GM18505 (cell line): ENCODE measurements around the gene PTGR2.
"Not testable (repeated sequence)": the region's sequence is repeated elsewhere in the genome, so short reads cannot be mapped to it uniquely, and the experiment has no call there.

Experiments
- ATAC-seq: cut with Tn5 transposase; IDR thresholded peaks from one replicate; pipeline ENCODE4 v1.9.1; 2021; ENCODE audit not compliant: unreplicated experiment
- POLR2A ChIP-seq: IDR thresholded peaks from 4 replicates; pipeline ENCODE4 v1.6.1; 2011; ENCODE audit warnings: borderline replicate concordance; ENCODE audit not compliant: insufficient read depth, insufficient read length; ENCODE audit errors: extremely low read depth

The PTGR2 gene

DNA sequence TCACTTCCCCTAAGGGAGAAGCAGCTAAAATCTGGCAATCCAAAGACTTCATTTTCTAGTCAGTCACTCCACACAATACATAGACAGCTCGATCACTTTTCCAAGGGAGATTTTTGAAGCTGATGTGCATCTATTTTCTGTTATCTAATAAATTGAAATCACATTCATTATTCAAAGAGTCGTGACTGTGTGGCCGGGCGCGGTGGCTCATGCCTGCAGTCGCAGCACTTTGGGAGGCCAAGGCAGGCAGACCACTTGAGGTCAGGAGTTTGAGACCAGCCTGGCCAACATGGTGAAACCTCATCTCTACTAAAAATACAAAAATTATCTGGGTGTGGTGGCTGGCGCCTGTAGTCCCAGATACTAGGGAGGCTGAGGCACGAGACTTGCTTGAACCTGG is 27.1 kb upstream of the PTGR2 start:
- ATAC-seq, result no peak
- no peak for TF ChIP-seq POLR2A

DNA sequence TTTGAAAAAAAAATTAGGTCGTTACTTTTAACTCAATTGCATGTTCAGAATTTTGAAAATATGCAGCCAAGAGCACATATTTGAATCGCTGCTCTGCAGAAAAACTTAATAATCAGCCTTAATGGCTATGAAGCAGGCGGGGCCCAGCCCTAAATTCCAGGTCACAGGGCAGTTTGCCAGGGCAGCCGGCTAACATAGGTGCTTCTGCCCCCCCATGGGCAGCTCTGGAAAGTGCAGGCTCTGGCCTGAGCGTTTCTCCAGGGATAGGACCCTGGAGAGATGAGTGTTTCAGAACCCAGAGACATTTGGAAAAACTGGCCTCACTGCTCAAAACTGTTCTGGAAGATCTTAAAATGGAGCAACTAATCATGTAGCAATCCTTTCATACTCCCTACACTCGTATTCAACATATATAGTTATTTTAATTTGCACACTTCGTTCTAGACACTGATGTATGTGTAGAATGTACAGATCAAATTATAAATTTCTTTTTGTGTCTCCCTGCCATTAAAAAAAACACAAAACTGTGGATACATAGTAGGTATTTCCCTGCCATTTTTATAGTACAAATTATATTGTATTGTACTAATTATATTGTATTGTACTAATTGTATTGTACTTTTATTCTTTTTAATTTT is 26.0 kb upstream of the PTGR2 start:
- no peak for TF ChIP-seq POLR2A
- no peak for ATAC-seq

DNA sequence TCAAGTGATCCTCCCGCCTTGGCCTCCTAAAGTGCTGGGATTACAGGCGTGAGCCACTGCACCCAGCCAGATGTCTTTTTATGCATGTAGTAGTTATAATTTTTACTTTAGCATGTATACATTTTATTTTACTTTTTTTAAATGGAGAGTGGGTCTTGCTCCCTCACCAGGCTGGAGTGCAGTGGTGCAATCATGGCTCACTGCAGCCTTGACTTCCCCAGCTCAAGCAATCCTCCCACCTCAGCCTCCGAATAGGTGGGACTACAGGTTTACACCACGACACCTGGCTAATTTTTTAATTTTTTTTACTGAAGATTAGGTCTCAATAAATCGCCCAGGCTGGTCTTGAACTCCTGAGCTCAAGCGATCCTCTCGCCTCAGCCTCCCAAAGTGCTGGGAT is 24.4 kb upstream of the PTGR2 start:
- not testable (repeated sequence) for ATAC-seq

DNA sequence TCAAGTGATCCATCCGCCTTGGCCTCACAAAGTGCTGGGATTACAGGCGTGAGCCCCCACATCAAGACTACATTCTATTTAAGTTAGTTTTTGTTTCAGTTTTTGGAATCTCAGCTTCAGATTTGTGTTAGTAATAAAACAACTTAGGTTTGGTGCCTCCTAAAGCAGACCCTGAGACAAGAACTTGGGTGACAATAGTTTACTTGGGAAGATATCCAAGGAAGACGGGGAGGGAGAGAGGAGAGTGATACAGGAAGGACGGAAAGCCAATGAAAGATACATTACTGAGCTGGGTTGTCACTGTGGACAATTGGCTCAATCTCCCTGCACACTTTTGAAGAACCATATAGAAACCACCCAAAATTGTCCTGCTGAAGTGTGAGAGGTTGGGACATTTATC is 22.6 kb upstream of the PTGR2 start:
- no peak for ATAC-seq
- no peak for TF ChIP-seq POLR2A

DNA sequence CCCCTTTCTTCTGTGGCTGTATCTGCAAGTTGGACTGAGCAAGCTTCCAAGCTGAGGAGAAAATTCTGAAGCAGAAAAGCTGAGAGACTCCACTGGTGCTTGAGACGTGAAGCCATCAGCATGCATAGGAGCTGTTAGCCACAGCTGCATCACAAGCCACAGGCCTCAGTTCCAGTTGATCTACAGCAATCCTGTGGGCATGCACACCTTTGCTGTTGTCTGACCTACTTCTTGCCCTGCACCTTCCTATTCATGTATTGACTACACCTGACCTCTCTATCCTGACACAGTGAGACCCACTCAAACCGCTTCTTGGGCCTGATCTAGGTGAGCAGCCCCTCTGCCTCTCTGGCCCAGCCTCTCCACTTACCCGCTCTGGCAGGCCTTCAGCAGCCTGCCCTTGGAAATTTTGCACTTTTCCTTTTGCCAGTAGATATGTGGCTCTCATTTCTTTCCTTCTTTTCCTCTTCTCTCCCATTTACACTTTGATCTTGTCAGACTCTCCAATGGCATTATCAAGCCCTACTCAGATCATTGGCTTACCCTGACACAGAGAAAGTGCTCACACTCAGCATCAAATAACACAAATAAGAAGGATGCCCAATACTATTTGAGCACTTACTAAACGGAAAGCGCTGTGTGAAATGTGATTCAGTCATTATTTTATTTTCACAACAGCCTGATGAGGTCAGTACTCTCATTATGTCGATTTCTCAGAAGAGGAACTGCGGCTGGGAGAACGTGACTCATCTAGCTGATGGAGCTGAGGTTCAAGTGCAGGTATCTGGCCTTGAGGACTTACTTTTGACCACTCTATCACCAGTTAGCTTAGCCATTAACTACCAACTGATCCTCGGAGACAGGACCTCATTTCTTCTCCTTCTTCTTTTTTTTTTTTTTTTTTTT is 21.9 kb upstream of the PTGR2 start:
- no peak for TF ChIP-seq POLR2A
- no peak for ATAC-seq

DNA sequence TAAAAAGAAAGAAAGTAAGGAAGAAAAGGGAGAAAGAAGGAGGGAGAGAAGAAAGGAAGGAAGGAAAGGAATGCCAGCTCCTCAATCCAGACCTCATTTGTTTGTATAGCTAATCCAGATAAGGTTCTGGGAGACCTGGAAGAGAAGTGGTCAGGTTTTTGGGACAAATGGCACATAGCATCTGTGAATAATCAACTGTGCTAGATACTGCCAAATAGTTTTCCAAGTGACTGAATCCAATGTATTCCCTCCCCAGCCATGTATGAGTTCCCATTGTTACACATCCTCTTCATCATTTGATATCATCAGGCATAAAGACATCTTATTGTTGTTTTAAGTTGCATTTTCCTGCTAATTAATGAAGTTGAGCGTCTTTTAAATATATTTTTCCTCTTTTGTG is 18.6 kb upstream of the PTGR2 start:
- no peak for TF ChIP-seq POLR2A

DNA sequence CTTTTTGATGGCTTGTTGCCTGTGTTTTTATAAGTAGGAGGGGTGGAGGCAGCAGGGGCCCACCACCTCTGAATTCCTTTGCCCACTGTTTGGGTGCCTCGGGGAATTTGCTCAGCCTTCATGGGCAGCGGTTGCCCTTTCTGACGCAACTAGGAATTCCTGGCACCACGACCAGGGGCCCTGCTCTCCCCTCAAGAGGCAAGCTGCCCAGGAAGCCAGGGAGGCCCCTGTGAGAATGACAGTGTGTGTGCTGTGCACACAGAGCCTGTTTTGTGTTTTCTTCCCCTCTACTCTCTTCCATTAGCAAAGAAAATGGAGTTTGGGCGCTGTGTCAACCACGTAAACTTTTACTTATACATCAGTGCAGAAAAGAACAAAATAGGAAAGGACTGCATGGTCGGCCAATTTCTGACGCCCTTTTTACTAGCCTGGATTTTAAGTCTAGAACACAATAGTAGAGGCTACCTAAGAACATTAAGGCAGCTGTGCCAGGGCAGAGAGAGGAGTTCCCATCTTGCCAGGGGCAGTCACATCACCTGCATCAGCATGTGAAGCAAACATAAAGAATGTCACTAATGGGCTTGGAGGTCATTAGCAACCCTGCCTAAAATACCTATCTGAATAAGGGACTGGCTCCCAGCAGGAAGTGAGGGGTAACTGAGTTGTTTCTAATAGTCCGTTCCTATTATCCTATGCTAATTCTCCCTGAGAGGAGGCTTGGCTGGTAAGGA is 17.9 kb upstream of the PTGR2 start:
- no peak for ATAC-seq

More for the DNA sequence above, 18.6 kb upstream of the PTGR2 start:
- no peak for ATAC-seq

DNA sequence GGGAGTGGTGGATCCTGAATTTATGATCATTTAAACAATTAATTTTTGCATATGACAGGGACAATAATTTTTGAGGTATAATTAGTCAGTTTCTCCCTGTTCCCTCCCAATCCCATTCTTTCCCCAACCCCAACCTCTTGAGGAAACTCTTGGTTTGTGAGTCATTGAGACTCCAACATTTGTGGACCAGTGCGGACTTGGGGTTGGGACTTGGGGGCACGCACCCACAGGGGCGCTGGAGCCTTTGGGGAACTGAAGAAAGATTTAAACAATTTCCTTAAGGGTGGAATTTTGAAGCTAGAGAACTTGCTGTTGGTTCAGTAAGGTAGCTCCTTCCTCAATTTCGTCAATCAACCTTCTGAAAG is 17.4 kb upstream of the PTGR2 start:
- no peak for ATAC-seq
- TF ChIP-seq POLR2A, result no peak

More for the DNA sequence above, 17.9 kb upstream of the PTGR2 start:
- no peak for TF ChIP-seq POLR2A

DNA sequence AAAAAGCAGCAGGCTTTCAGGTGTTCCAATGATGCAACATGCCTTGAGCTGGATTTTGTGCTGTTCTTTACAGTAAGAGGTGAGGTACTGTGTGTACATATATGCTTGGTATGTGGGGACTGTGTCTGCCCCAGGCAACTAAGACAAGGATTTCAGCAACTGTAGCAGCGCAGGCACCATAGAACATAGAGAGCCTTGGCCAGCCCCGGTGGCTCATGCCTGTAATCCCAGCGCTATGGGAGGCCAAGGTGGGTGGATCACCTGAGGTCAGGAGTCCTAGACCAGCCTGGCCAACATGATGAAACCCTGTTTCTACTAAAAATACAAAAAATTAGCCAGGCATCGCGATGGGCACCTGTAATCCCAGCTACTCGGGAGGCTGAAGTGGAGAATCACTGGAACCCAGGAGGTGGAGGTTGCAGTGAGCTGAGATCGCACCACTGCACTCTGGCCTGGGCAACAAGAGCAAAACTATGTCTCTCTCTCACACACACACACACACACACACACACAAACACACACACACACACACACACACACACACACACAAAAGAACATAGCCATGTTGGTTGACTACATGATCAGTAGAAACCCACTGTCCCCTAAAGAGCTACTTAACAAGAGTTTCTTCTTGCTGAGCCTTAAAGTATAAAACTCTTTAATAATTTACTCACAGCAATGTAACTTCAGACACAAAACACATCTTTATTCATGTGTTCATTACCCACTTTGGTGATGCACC is 13.2 kb upstream of the PTGR2 start:
- ATAC-seq, result not testable (repeated sequence)

DNA sequence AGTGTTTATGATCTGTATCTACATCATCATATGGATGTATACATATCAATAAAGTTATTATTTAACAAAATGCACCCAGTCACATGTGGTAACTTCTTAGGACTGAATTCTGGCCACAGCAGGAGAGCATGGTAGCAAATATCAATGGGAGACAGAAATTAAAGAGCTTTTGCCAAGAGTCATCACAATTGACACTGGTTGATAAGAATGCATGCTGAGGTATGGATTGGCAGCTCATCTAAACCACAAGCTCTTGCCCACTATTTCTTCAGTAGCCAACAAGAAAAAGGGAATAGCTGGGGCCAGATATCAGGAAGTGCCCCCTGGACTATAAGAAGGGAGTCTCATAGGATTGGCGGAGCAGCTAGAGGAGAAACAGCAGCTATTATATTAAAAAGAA is 9.4 kb upstream of the PTGR2 start:
- ATAC-seq, result no peak
- no peak for TF ChIP-seq POLR2A

DNA sequence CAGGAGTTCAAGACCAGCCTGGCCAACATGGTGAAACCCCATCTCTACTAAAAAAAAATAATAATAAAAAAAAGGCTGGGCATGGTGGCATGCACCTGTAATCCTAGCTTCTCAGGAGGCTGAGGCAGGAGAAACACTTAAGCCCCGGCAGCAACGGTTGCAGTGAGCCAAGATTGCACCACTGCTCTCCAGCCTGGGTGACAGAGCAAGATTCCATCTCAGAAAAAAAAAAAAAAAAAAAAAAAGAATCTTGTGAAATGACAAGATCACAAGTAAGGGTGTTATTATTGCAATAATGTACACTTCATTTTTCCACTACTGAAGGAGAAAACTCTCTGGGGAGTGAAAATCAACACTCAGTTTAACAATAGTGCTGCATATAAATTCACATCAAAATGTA is 8.8 kb upstream of the PTGR2 start:
- TF ChIP-seq POLR2A, result no peak

DNA sequence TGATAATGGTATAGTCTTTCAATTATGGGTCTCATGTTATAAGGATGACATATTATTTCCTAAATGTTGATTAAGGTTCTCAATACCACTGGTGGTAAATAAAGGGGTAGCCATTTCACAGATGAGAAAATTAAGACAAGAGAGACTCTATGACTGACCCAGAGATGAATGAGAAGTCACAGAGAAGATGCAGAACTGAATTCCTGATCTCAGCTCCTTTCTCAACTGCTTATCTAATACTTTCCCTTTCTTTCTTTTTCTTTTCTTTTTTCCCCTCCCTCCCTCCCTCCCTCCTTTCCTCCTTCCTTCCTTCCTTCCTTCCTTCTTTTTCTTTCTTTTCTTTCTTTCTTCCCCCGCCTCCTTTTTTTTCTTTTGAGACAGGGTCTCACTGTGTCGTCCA is 8.3 kb upstream of the PTGR2 start:
- no peak for TF ChIP-seq POLR2A
- ATAC-seq, result no peak

More for the DNA sequence above, 8.8 kb upstream of the PTGR2 start:
- no peak for ATAC-seq

DNA sequence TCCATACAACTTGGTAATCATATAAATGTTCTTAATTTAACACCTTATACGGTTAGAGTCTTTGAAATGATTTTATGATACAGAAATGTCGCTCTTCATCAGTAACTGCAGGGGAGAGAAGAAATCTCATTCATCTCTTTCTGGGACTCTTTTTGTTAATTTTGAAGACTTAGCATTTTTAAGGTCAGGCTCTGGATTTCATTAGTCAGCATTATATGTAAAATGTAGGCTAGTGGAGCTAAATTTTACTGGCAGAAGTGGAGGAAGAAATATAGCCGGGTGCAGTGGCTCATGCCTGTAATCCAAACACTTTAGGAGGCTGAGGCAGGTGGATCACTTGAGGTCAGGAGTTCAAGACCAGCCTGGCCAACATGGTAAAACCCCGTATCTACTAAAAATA is 4.7 kb upstream of the PTGR2 start:
- ATAC-seq, result no peak
- TF ChIP-seq POLR2A, result no peak
